ENCODE data around the gene JPT1.
A peak's percentile ranks its signal among the peaks of the same experiment; 100 is the strongest.
"Not testable (repeated sequence)": the region's sequence is repeated elsewhere in the genome, so short reads cannot be mapped to it uniquely, and the experiment has no call there.

The JPT1 gene

DNA sequence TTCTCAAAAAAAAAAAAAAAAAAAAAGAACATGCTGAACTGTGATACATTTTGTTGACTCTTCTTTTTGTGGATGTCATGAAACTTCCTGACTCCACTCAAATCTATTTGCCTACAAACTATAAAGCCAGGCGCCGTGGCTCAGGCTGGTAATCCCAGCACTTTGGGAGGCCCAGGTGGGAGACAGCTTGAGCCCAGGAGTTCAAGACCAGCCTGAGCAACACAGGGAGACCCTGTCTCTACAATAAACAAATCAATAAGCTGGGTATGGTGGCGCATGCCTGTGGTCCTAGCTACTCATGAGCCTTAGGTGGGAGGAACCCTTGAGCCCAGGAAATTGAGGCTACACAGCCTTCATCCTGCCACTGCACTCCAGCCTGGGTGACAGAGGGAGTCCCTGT is 21.3 kb downstream of the JPT1 start:
- TF ChIP-seq CTCF (conservative IDR thresholded peaks at IDR 0.05; ENCODE audit: low read length) (no peak), EZH2phosphoT487 (IDR thresholded peaks at IDR 0.05; ENCODE audit: borderline replicate concordance) (no peak)
- Histone ChIP-seq H3K9me2 (replicated peaks; ENCODE audit: low read depth, low read length) (no peaks in the 10 kb centered on the region), H3K4me2 (ENCODE audit: low read depth, low read length, poor library complexity, severe bottlenecking) (no peak overlapping the region), H3K27me3 (ENCODE audit: insufficient read depth, low read length, poor library complexity, severe bottlenecking) (no peaks in the 10 kb centered on the region), H4K20me1 (ENCODE audit: insufficient read depth, low read length, poor library complexity, severe bottlenecking) (peaks cover 30% of the 10 kb centered on the region), H2AFZ (ENCODE audit: low read length) (no peak overlapping the region), H3K79me2 (ENCODE audit: insufficient read depth, low read length) (peaks cover 52% of the 10 kb centered on the region), H3K4me3 (ENCODE audit: low read length, poor library complexity, severe bottlenecking) (no peak overlapping the region), H3K9me3 (ENCODE audit: insufficient read depth, low read depth, low read length) (no peaks in the 10 kb centered on the region), H3F3A (ENCODE audit: low read depth) (peaks cover 24% of the 10 kb centered on the region; the same call in 1 of the 2 replicates), H3K36me3 (ENCODE audit: insufficient read depth, low read length) (peaks cover 26% of the 10 kb centered on the region; the same call in 1 of the 2 replicates), H3K9ac (ENCODE audit: low read depth, low read length, poor library complexity, severe bottlenecking) (no peak overlapping the region), H3K4me1 (ENCODE audit: insufficient read depth, low read length, poor library complexity, severe bottlenecking) (peaks cover 12% of the 10 kb centered on the region)

DNA sequence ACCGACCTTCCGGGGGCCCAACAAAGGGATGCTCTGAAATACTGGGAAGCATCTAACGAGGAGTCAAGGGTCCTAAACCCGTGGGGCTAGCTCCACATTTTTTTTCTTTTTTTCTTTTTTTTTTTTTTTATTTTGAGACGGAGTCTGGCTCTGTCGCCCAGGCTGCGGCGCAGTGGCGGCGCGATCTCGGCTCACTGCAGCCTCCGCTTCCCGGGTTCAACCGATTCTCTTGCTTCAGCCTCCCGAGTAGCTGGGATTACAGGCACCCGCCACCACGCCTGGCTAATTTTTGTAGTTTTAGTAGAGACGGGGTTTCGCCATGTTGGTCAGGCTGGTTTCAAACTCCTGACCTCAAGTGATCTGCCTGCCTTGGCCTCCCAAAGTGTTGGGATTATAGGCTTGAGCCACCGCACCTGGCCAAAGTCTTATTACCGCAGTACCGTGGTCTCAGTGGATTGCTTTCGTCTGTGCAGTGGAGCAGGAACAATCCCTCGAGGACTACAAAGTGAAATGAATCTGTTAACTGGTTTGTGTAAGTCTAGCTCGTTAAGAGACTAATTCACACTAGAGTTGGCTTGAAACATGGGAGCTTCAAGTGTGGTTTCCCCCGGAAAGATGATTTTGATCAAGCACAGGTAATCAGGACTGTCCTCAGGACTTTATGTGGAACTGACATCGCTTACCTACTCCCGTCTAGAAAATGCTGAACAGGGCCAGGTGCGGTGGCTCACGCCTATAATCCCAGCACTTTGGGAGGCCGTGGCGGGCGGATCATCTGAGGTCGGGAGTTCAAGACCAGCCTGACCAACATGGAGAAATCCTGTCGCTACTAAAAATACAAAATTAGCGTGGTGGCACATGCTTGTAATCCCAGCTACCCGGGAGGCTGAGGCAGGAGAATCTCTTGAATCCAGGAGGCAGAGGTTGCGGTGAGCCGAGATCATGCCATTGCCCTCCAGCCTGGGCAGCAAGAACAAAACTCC is 22.0 kb downstream of the JPT1 start:
- H3K79me2 ChIP-seq (ENCODE audit: insufficient read depth, low read length), result peaks cover 46% of the 10 kb centered on the region
- not testable (repeated sequence) for H3K27me3 ChIP-seq (ENCODE audit: insufficient read depth, low read length, poor library complexity, severe bottlenecking); H3K9me2 ChIP-seq (replicated peaks; ENCODE audit: low read depth, low read length); H3K9me3 ChIP-seq (ENCODE audit: insufficient read depth, low read depth, low read length)
- H2AFZ ChIP-seq (ENCODE audit: low read length), result peak overlapping the region; percentile 68
- peaks cover 12% of the 10 kb centered on the region for H3K4me1 ChIP-seq (ENCODE audit: insufficient read depth, low read length, poor library complexity, severe bottlenecking)
- H3K4me2 ChIP-seq (ENCODE audit: low read depth, low read length, poor library complexity, severe bottlenecking), result peak overlapping the region; percentile 82
- H3K4me3 ChIP-seq (ENCODE audit: low read length, poor library complexity, severe bottlenecking), result peak overlapping the region; percentile 85
- peak overlapping the region; percentile 92 for H3K9ac ChIP-seq (ENCODE audit: low read depth, low read length, poor library complexity, severe bottlenecking)
- H3F3A ChIP-seq (ENCODE audit: low read depth), result peaks cover 24% of the 10 kb centered on the region; the same call in 1 of the 2 replicates
- H3K36me3 ChIP-seq (ENCODE audit: insufficient read depth, low read length), result peaks cover 26% of the 10 kb centered on the region; the same call in 1 of the 2 replicates
- H4K20me1 ChIP-seq (ENCODE audit: insufficient read depth, low read length, poor library complexity, severe bottlenecking), result peaks cover 27% of the 10 kb centered on the region

DNA sequence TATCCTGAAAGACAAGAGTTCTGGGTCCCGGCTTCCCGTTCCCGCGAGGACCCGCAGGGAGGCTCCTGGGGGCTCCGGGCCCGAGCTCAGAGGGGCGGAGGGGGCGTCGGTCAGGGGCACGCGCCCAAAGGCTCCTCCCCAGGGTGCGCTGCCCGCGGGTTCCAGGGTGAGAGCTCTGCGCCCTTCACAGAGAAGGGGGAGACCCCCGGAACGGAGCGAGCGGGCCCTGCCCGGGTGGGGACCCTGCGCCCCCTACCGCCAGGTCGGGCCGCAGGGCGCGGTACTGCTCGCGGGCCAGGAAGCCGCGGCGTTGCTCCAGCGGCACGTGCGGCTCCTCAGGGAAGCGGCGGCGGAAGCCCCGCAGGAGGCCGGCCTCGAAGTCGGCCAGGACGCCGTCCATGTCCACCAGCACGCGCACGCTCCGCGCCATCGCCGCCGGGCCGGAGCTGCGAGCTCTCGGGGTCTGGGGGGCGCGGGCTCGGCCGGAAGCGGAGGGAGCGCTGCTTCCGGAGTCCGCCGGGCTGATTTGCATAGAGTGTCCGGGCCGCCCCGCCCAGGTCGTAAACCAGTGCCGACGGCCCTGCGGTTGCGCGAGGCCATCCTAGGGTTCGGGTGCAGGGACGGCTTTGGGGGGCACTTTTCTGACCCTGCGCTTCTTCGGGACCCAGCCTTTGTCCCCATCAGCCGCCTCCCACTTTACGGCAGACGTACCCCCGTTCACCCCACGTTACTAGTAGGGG is 22.9 kb downstream of the JPT1 start, which contains the start of gene NT5C:
TSS of gene NT5C (minus strand) at position 465 of the 740 bp plus-strand sequence. CDS start at position 430, 35 bp downstream.
- Histone ChIP-seq H3K9ac (ENCODE audit: low read depth, low read length, poor library complexity, severe bottlenecking) (peak within 1 kb of the TSS; percentile 92), H3K9me3 (ENCODE audit: insufficient read depth, low read depth, low read length) (no peaks in the 10 kb centered on the region), H3K4me1 (ENCODE audit: insufficient read depth, low read length, poor library complexity, severe bottlenecking) (peaks cover 12% of the 10 kb centered on the region), H3K36me3 (ENCODE audit: insufficient read depth, low read length) (peaks cover 26% of the 10 kb centered on the region; the same call in 1 of the 2 replicates), H3F3A (ENCODE audit: low read depth) (peaks cover 24% of the 10 kb centered on the region; the same call in 1 of the 2 replicates), H3K9me2 (replicated peaks; ENCODE audit: low read depth, low read length) (no peaks in the 10 kb centered on the region), H3K79me2 (ENCODE audit: insufficient read depth, low read length) (peaks cover 37% of the 10 kb centered on the region), H3K4me3 (ENCODE audit: low read length, poor library complexity, severe bottlenecking) (peak within 1 kb of the TSS; percentile 85), H3K27me3 (ENCODE audit: insufficient read depth, low read length, poor library complexity, severe bottlenecking) (no peaks in the 10 kb centered on the region), H2AFZ (ENCODE audit: low read length) (peak within 1 kb of the TSS; percentile 68), H4K20me1 (ENCODE audit: insufficient read depth, low read length, poor library complexity, severe bottlenecking) (peaks cover 21% of the 10 kb centered on the region), H3K4me2 (ENCODE audit: low read depth, low read length, poor library complexity, severe bottlenecking) (peak within 1 kb of the TSS; percentile 82)
- TF ChIP-seq CTCF (conservative IDR thresholded peaks at IDR 0.05; ENCODE audit: low read length) (peak; percentile 59), EZH2phosphoT487 (IDR thresholded peaks at IDR 0.05; ENCODE audit: borderline replicate concordance) (no peak)

Measured in Loucy (cell line).